HEK293T (cell line): ENCODE data around the gene NUP35.

Experiments
- CTCF ChIA-PET: fragments of 350-600 bp; formaldehyde crosslinking; extraction: SDS; loops from one replicate; lab custom pipeline; 2021; ENCODE audit warnings: antibody characterized with exemption, inconsistent platforms; lab: Yijun Ruan, JAX
- POLR2A ChIA-PET: fragments of 350-600 bp; formaldehyde crosslinking; extraction: SDS; loops from one replicate; lab custom pipeline; 2020; ENCODE audit warnings: antibody characterized with exemption, inconsistent platforms; lab: Yijun Ruan, JAX
- DNase-seq: peaks from one replicate; pipeline ENCODE4 v3.0.0; 2012; ENCODE audit warnings: mixed read lengths; ENCODE audit errors: extremely low spot score
- ARNT ChIP-seq: fragments of 450-650 bp; IDR thresholded peaks from 2 replicates; pipeline ENCODE4 v1.6.1; 2017; ENCODE audit warnings: mild to moderate bottlenecking
- BHLHE40 ChIP-seq: fragments of 450-650 bp; IDR thresholded peaks from 2 replicates; pipeline ENCODE4 v1.6.1; 2016; ENCODE audit warnings: mild to moderate bottlenecking, moderate library complexity, borderline replicate concordance
- CTBP1 ChIP-seq: fragments of 450-650 bp; IDR thresholded peaks from 2 replicates; pipeline ENCODE4 v1.6.1; 2016; ENCODE audit warnings: borderline replicate concordance
- ELF4 ChIP-seq: fragments of 450-650 bp; IDR thresholded peaks from 2 replicates; pipeline ENCODE4 v1.6.1; 2017; ENCODE audit warnings: antibody characterized with exemption
- FOXA1 ChIP-seq: fragments of 450-650 bp; IDR thresholded peaks from 2 replicates; pipeline ENCODE4 v1.6.1; 2016; ENCODE audit warnings: mild to moderate bottlenecking
- FOXK2 ChIP-seq: fragments of 450-650 bp; IDR thresholded peaks from 2 replicates; pipeline ENCODE4 v1.6.1; 2016; ENCODE audit warnings: mild to moderate bottlenecking
- FOXM1 ChIP-seq: fragments of 450-650 bp; IDR thresholded peaks from 2 replicates; pipeline ENCODE4 v1.6.1; 2017; ENCODE audit warnings: mild to moderate bottlenecking, borderline replicate concordance
- HDGF ChIP-seq: fragments of 450-650 bp; IDR thresholded peaks from 2 replicates; pipeline ENCODE4 v1.6.1; 2017; ENCODE audit warnings: antibody characterized with exemption, borderline replicate concordance
- L3MBTL2 ChIP-seq: fragments of 450-650 bp; conservative IDR thresholded peaks from 2 replicates; pipeline ENCODE4 v1.6.1; 2016; ENCODE audit warnings: mild to moderate bottlenecking
- LEF1 ChIP-seq: fragments of 450-650 bp; IDR thresholded peaks from 2 replicates; pipeline ENCODE4 v1.6.1; 2017; ENCODE audit warnings: mild to moderate bottlenecking, borderline replicate concordance
- NFRKB ChIP-seq: fragments of 450-650 bp; IDR thresholded peaks from 2 replicates; pipeline ENCODE4 v1.6.1; 2016; ENCODE audit warnings: mild to moderate bottlenecking, moderate library complexity
- PKNOX1 ChIP-seq: fragments of 450-650 bp; IDR thresholded peaks from 2 replicates; pipeline ENCODE4 v1.6.1; 2016
- SP1 ChIP-seq: fragments of 450-650 bp; IDR thresholded peaks from 2 replicates; pipeline ENCODE4 v1.6.1; 2017
- SUZ12 ChIP-seq: fragments of 450-650 bp; IDR thresholded peaks from 2 replicates; pipeline ENCODE4 v1.6.1; 2016; ENCODE audit warnings: mild to moderate bottlenecking
- TARDBP ChIP-seq: fragments of 450-650 bp; IDR thresholded peaks from 2 replicates; pipeline ENCODE4 v1.6.1; 2016
- ZNF384 ChIP-seq: fragments of 450-650 bp; IDR thresholded peaks from 2 replicates; pipeline ENCODE4 v1.6.1; 2016

Gene NUP35

DNA sequence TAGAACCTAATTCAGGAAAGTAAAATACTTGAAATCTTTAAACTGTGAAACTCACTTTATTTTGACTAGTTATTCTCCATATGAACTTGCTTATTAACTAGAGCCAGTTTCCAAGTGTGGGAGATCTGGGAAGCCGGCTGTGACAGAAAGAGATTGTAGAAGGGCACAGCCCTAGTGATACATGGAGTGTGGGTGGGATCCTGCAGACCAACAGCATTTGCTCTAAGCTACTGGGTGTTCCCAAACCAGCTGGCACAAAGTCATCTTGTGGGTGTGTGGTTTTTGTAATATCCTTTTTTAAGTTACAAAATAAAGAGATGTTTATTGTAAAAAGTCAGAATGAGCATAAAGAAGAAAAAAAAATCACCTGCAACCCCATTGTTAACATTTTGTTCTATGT is 42.3 kb upstream of the NUP35 start:
- no peak for DNase-seq
- CTCF ChIA-PET, result no interaction called here
- TF ChIP-seq NFRKB (no peak), PKNOX1 (no peak), TARDBP (no peak), ZNF384 (no peak), FOXA1 (no peak), L3MBTL2 (no peak), LEF1 (no peak), BHLHE40 (no peak), HDGF (no peak), SP1 (no peak), ELF4 (no peak), FOXK2 (no peak), SUZ12 (no peak)
- POLR2A ChIA-PET, result no interaction called here

DNA sequence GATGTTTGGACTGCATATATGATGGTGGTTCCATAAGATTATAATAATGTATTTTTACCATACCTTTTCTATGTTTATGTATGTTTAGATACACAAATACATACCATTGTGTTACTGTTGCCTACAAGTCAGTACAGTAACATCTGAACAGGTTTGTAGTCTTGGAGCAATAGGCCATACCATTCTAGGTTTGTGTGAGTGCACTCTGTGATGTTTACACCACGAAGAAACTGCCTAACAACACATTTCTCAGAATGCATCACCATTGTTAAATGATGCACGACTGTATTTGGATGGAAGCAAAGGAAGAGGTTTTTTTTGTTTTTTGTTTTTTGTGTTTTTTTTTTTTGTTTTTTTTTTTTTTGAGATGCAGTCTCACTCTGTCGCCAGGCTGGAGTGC is 36.2 kb upstream of the NUP35 start:
- CTCF ChIA-PET, result no interaction called here
- POLR2A ChIA-PET, result no interaction called here
- DNase-seq, result no peak
- TF ChIP-seq LEF1, result no peak
- TF ChIP-seq L3MBTL2, result no peak
- TF ChIP-seq ZNF384, result no peak
- TF ChIP-seq HDGF, result no peak
- TF ChIP-seq TARDBP, result no peak
- no peak for TF ChIP-seq FOXA1
- TF ChIP-seq ARNT, result no peak
- TF ChIP-seq ELF4, result no peak
- no peak for TF ChIP-seq CTBP1
- no peak for TF ChIP-seq FOXK2
- TF ChIP-seq BHLHE40, result no peak
- no peak for TF ChIP-seq NFRKB
- TF ChIP-seq PKNOX1, result no peak
- no peak for TF ChIP-seq SP1

DNA sequence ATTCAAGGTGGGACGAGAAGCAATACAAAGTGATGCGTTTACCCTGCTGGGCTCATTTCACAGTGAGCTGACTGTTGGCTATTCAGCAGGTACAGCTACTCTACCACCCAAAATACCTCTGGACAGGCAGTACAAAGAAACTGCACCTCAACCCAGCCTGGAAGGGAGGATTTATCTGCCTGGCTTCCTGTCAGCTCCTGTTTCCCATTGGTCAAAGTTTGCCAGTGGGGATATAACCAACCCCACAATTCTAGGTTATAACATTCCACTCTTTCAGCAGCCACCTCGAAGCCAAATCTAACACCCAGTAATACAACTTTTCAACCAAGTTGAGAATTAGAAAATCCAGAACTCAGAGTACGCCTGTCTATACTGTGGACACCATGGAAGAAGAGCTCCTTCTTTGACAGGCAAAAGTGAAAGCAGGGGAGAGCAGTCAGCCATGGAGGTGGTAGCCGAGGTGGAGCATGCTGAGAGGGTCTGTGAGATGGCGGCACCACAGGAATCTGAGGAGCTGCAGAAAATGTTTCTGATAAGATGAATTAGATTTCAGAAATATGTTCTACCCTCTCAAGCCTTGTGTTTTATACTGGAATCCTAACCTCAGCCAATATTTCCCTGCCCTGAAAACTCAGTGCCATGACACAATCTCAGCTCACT is 34.9 kb upstream of the NUP35 start:
- no peak for TF ChIP-seq L3MBTL2
- TF ChIP-seq FOXM1, result no peak
- TF ChIP-seq FOXA1, result no peak
- no peak for TF ChIP-seq HDGF
- TF ChIP-seq ELF4, result no peak
- no peak for TF ChIP-seq NFRKB
- no peak for TF ChIP-seq BHLHE40
- no peak for TF ChIP-seq SP1
- no peak for TF ChIP-seq ARNT
- TF ChIP-seq SUZ12, result no peak
- no peak for TF ChIP-seq LEF1
- no peak for TF ChIP-seq FOXK2
- TF ChIP-seq PKNOX1, result no peak
- ChIA-PET POLR2A (interaction anchor here (1.6 kb wide), 1 partner anchor 11 kb away, joined by 8 read pairs; the partner anchor contains the start of gene DUSP19), CTCF (no interaction called here)

DNA sequence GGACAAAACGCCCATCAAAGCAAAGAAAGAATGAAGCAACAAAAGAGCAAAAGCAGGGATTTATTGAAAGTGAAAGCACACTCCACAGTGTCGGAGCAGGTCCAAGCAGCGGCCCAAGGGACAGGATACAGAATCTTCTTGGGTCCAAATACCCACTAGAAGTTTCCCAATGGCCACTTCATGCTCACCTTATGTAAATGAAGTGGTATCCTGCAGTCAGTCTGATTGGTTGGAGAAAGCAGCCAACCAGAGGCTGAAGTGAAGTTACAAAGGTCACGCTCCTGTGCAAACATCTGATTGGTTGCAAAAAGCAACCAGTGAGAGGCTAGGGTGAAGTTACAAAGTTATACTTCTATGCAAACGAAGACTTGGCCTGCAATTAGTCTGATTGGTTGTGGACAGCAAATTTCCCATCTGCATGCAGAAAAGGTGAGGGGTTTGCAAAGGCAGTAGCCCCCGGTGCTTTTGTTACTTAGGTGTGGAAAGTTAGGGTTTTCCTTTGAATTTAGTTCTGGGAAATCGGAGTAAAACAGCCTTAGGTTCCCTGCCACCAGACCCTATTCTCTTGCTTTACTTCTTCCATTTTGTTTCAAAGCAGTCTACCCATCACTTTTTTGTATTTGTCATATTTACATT is 32.8 kb upstream of the NUP35 start:
- TF ChIP-seq SP1, result no peak
- TF ChIP-seq TARDBP, result no peak
- TF ChIP-seq ZNF384, result no peak
- TF ChIP-seq FOXK2, result no peak
- TF ChIP-seq BHLHE40, result no peak
- TF ChIP-seq ARNT, result no peak
- TF ChIP-seq L3MBTL2, result no peak
- TF ChIP-seq ELF4, result no peak
- TF ChIP-seq SUZ12, result no peak
- ChIA-PET POLR2A (no interaction called here), CTCF (no interaction called here)
- no peak for DNase-seq

More for the DNA sequence above, 34.9 kb upstream of the NUP35 start:
- no peak for DNase-seq

- TF ChIP-seq ARNT (no peak), FOXA1 (no peak), CTBP1 (no peak), BHLHE40 (no peak), FOXM1 (no peak), ELF4 (no peak), TARDBP (no peak), L3MBTL2 (no peak)
- ChIA-PET POLR2A (no interaction called here), CTCF (no interaction called here)
- no peak for DNase-seq
Observed at GRCh38 chr2:183091954-183092345, 32.3 kb upstream of the NUP35 start.
